GM19193 (cell line): ENCODE measurements around the gene C19orf12.

ENCODE experiments used
- POLR2A ChIP-seq: IDR thresholded peaks from 4 replicates; pipeline ENCODE4 v1.6.1; 2011; ENCODE audit not compliant: insufficient read depth, insufficient read length; ENCODE audit errors: extremely low read depth

Gene C19orf12

DNA sequence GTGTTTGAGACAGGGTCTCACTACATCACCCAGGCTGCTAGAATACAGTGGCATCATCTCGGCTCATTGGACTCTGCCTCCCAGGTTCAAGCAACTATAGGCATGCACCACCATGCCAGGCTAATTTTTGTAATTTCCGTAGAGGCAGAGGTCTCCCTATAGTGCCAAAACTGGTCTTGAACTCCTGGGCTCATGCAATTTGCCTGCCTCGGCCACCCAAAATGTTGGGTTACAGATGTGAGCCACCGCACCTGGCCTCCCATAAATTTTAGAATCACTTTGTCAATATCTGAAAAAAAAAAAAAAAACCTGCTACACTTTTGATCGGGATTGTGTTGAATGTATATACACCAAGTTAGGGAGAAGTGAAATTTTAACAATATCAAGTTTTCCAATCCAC, 61.7 kb downstream of the C19orf12 start:
- no peak for TF ChIP-seq POLR2A

DNA sequence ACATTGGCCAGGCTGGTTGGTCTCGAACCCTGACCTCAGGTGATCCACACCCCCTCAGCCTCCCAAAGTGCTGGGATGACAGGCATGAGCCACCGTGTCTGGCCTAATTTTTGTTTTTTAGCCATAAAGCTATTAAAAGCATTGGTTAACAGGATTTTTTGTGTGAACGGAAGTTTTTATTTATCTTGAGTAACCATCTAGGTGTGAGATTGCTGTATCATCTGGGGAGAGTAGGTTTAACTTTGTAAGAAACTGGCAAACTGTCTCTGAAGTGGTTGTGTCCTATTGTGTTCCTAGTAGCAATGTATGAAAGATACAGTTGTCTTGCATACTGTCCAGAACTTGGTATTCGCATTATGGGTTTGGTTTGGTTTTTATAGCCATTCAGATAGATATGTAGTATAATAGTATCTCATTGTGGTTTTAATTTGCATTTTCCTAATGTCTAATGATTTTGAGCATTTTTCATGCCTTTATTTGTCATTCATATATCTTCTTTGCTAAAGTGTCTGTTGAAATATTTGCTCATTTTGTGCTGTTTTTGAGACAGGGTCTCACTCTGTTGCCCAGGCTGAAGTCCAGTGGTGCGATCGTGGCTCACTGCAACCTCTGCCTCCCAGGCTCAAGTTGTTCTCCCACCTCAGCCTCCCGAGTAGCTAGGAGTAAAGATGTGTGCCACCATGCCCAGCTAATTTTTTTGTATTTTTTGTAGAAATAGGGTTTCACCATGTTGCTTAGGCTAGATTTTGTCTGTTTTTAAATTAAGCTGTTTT, 63.3 kb downstream of the C19orf12 start:
- no peak for TF ChIP-seq POLR2A

DNA sequence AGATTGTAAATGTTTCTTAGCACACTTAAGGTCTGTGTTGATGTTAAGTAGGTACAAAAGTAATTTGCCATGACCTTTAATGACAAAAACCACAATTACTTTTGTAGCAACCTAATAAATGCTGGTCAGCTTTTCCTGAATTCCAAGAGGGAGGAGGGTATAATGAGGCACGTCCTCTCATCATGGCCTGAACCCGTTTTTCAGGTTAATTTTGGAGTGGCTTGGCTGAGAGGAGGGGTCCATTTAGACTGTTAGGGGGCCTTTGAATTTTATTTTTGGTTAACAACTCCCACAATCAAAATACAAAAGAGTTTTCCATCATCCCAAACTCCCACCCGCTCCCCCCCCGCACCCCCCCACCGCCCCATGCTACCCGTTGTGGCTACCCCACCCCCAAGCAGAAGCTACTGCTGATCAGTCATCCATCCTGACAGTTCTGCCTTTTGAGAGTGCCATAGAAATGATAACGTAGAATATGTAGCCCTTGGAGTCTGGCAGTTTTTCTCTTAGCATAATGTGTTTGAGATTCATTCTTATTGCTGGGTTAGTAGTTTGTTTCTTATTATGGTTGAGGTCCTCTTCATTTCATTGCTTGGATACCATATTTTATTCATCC, 64.2 kb downstream of the C19orf12 start:
- no peak for TF ChIP-seq POLR2A
